Naive thymus-derived CD4-positive, alpha-beta T cell (primary cell): Measurements from ENCODE around the gene MRPL21. TPM values are rescaled to one million over a fixed set of nuclear protein-coding genes. Genes with fewer than 3 reads are reported as not detected.

Source experiments
- ATAC-seq: fragments of 150-1000 bp; cut with Tn5 transposase; 2 replicates; pipeline ENCODE4 v1.10.0; 2021; ENCODE audit warnings: mild to moderate bottlenecking, moderate library complexity
- CTCF ChIA-PET: fragments of 350-600 bp; sonication (Branson Sonifier 250); formaldehyde crosslinking; loops from one replicate; lab custom pipeline; 2021; ENCODE audit warnings: antibody characterized with exemption; lab: Charles Lee
- POLR2A ChIA-PET: fragments of 350-600 bp; sonication (Branson Sonifier 250); formaldehyde crosslinking; loops from one replicate; lab custom pipeline; 2021; ENCODE audit warnings: antibody characterized with exemption, inconsistent platforms; lab: Charles Lee
- DNase-seq, 9 donors: peaks; one replicate each; pipeline versions ENCODE4 v3.0.0 to v3.0.0-alpha.2; 2020 to 2022; ENCODE audit warnings: mixed read lengths in 1 of 9
- H3K27ac ChIP-seq: one replicate; pipeline ENCODE4 v1.7.0; 2013; ENCODE audit warnings: mild to moderate bottlenecking, low read depth, low read length, moderate library complexity
- H3K27me3 ChIP-seq, 2 donors: one replicate each; pipeline ENCODE4 v1.7.0; 2013; ENCODE audit warnings: low read length in 2 of 2, mild to moderate bottlenecking in 2 of 2, moderate library complexity in 2 of 2; ENCODE audit not compliant: control insufficient read depth in 2 of 2, insufficient read depth in 2 of 2
- H3K36me3 ChIP-seq, 3 experiments: 1 replicate in 2 of 3; 2 replicates in 1 of 3; pipeline ENCODE4 v1.7.0; 2013; ENCODE audit warnings: low read length in 3 of 3, mild to moderate bottlenecking in 3 of 3, moderate library complexity in 1 of 3; ENCODE audit not compliant: insufficient read depth in 3 of 3, control insufficient read depth in 2 of 3
- H3K4me1 ChIP-seq, 2 donors: one replicate each; pipeline ENCODE4 v1.7.0; 2013; ENCODE audit warnings: low read length in 2 of 2, mild to moderate bottlenecking in 2 of 2, moderate library complexity in 1 of 2; ENCODE audit not compliant: control insufficient read depth in 2 of 2, insufficient read depth in 2 of 2
- H3K4me3 ChIP-seq: 2 replicates; pipeline ENCODE4 v1.7.0; 2013; ENCODE audit warnings: mild to moderate bottlenecking, low read length
- H3K9me3 ChIP-seq, 3 experiments: 1 replicate in 2 of 3; 2 replicates in 1 of 3; pipeline ENCODE4 v1.7.0; 2013; ENCODE audit warnings: low read length in 3 of 3; ENCODE audit not compliant: control insufficient read depth in 2 of 3
- H3K27ac Mint-ChIP-seq, 9 donors: one replicate each; pipeline ENCODE4 v1.8.0; 2020 to 2022; ENCODE audit warnings: mixed read lengths in 9 of 9, mild to moderate bottlenecking in 8 of 9, moderate library complexity in 5 of 9, inconsistent platforms in 2 of 9
- H3K27me3 Mint-ChIP-seq, 5 donors: one replicate each; pipeline ENCODE4 v1.8.0; 2021 to 2022; ENCODE audit warnings: mixed read lengths in 5 of 5, mild to moderate bottlenecking in 1 of 5
- H3K36me3 Mint-ChIP-seq, 5 donors: one replicate each; pipeline ENCODE4 v1.8.0; 2020 to 2022; ENCODE audit warnings: mixed read lengths in 5 of 5, mild to moderate bottlenecking in 3 of 5, inconsistent platforms in 1 of 5
- H3K4me1 Mint-ChIP-seq, 7 donors: one replicate each; pipeline ENCODE4 v1.8.0; 2020 to 2022; ENCODE audit warnings: mixed read lengths in 7 of 7, mild to moderate bottlenecking in 3 of 7, inconsistent platforms in 1 of 7
- H3K4me3 Mint-ChIP-seq, 10 donors: one replicate each; pipeline ENCODE4 v1.8.0; 2020 to 2022; ENCODE audit warnings: mild to moderate bottlenecking in 10 of 10, mixed read lengths in 10 of 10, moderate library complexity in 6 of 10, inconsistent platforms in 2 of 10
- H3K9me3 Mint-ChIP-seq, 11 donors: one replicate each; pipeline ENCODE4 v1.8.0; 2020 to 2022; ENCODE audit warnings: mixed read lengths in 11 of 11, mild to moderate bottlenecking in 4 of 11, inconsistent platforms in 1 of 11, moderate library complexity in 1 of 11
- intact Hi-C, 2 donors: fragments of 100-400 bp; cut with micrococcal nuclease; formaldehyde crosslinking; loops; one replicate each; pipeline ENCODE4 v1.15.1; 2023
- polyA plus RNA-seq, 2 donors: library from polyadenylated mRNA; unstranded; fragments of 300-500 nt; fragmentation: Illumina TruSeq; gene quantifications; one replicate each; pipeline ENCODE4 v1.2.3, GENCODE V29; 2021
- total RNA-seq, 6 experiments: library from RNA in 5 of 6; stranded (reverse) in 5 of 6; gene quantifications; 1 replicate in 5 of 6; 2 replicates in 1 of 6; pipeline ENCODE4 v1.2.3 and lab custom pipeline; 2021 to 2026

Gene MRPL21
- total and polyA plus RNA-seq, 7 experiments from 2014 or later: 29.6 to 133 (median 48.4) TPM

DNA sequence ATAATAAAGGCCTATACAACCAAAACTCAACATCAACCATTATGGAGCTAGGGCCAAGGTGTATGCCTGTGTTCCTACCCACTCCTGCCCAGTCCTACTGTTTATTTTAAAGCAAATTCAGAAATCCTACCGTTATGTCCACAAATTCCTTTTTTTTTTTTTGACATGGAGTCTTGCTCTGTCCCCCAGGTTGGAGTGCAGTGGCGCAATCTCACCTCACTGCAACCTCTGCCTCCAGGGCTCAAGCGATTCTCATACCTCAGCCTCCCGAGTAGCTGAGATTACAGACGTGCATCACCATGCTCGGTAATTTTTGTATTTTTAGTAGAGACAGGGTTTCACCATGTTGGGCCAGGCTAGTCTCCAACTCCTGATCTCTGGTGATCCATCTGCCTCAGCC lies 58.8 kb downstream of the MRPL21 start:
- Histone ChIP-seq H3K27ac (no peak overlapping the region), H3K4me3 (no peak overlapping the region), H3K9me3 (no peaks in the 10 kb centered on the region), H3K36me3 (no peaks in the 10 kb centered on the region), H3K4me1 (peaks cover 13 to 18% of the 10 kb centered on the region in 2 donors), H3K27me3 (no peaks in the 10 kb centered on the region)
- CTCF ChIA-PET: interaction anchor here (0.7 to 4.9 kb wide), 8 partner anchors 14 to 261 kb away, joined by 3 to 49 read pairs (median 6); no protein-coding TSS in a partner anchor
- Mint-ChIP-seq H3K27ac (peak overlapping the region in 2 of 9 donors; percentile 9 to 81), H3K4me1 (peaks cover 5 to 27% (median 18%) of the 10 kb centered on the region in 7 donors), H3K9me3 (no peaks in the 10 kb centered on the region), H3K27me3 (peaks cover 0 to 30% (median 0%) of the 10 kb centered on the region in 5 donors), H3K36me3 (no peaks in the 10 kb centered on the region), H3K4me3 (peak overlapping the region in 6 of 10 donors; percentile 39 to 99 (median 92))
- intact Hi-C loops: loop anchor here (1.0 to 10.0 kb wide), 8 partner anchors 46 to 800 kb away; partner anchors contain the start of genes CCND1 (in 2 of the 2), PPP6R3 (in 1 of the 2) and TPCN2 (in 1 of the 2)
- DNase-seq (no peak), ATAC-seq (no peak)
- POLR2A ChIA-PET: interaction anchor here (3.9 kb wide), 1 partner anchor 14 kb away, joined by 33 read pairs; no protein-coding TSS in a partner anchor

DNA sequence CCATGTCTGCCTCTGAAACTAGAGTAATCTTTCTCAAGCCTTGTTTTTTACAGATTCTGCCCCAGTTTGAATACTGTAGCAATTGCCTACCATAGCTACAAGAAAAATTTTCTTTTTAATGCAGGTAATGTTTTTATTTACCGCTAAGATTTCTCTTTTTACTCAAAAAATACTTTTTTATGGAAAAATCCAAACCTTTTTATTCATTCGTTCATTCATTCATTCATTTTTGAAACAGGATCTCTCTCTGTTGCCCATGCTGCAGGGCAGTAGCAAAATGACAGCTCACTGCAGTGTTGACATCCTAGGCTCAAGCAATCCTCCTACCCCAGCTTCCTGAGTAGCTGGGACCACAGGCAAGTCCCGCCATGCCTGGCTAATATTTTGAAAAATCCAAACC lies 59.3 kb downstream of the MRPL21 start:
- ATAC-seq (no peak), DNase-seq (no peak)
- ChIA-PET CTCF (interaction anchor here (0.5 to 4.9 kb wide), 9 partner anchors 11 to 47 kb away, joined by 3 to 49 read pairs (median 6); no protein-coding TSS in a partner anchor), POLR2A (interaction anchor here (3.0 to 3.9 kb wide), 2 partner anchors 14 to 19 kb away, joined by 12 to 33 read pairs; no protein-coding TSS in a partner anchor)
- H3K27ac Mint-ChIP-seq: peak overlapping the region in 7 of 9 donors; percentile 8 to 89 (median 81)
- H3K36me3 ChIP-seq: no peaks in the 10 kb centered on the region
- peaks cover 13 to 22% of the 10 kb centered on the region in 2 donors for H3K4me1 ChIP-seq
- no peaks in the 10 kb centered on the region for H3K36me3 Mint-ChIP-seq
- H3K4me3 ChIP-seq: peak overlapping the region; percentile 78
- H3K9me3 ChIP-seq: no peaks in the 10 kb centered on the region
- no peaks in the 10 kb centered on the region for H3K27me3 ChIP-seq
- peaks cover 0 to 30% (median 0%) of the 10 kb centered on the region in 5 donors for H3K27me3 Mint-ChIP-seq
- H3K4me1 Mint-ChIP-seq: peaks cover 5 to 32% (median 22%) of the 10 kb centered on the region in 7 donors
- peak overlapping the region; percentile 89 to 99 (median 94) for H3K4me3 Mint-ChIP-seq
- no peaks in the 10 kb centered on the region for H3K9me3 Mint-ChIP-seq
- intact Hi-C loops: loop anchor here (1.0 to 10.0 kb wide), 8 partner anchors 46 to 800 kb away; partner anchors contain the start of genes CCND1 (in 2 of the 2), PPP6R3 (in 1 of the 2) and TPCN2 (in 1 of the 2)
- H3K27ac ChIP-seq: no peak overlapping the region

DNA sequence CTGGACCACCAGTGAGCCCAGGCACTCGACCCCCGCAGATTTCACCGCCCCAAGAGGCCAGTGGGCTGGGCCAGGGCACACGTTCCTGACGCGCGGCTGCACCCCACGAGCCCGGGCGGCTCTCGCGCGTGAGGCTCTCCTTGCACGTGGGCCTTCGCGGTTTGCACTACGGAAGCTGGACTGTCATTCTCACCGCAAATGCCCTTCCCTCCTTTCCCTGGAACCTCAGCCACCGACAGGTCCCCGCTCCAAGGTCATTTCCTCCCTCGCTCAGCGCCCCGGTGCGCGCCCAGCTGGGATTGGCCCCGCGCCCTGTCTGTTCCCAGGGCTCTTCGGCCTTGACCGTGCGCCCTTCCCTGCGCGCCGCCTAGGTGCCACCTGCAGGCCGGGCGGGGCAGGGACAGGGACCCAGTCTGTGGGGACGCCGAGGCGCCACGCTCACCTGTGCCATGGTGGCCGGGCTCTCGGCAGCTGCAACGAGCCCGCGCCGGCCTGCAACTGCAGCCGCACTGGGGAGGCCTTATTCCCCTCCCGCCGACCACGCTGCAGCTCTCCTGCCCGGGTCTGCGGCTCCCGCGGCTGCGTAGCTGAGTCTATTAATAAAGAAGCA lies 59.8 kb downstream of the MRPL21 start:
- CTCF ChIA-PET: interaction anchor here (0.5 to 4.9 kb wide), 13 partner anchors 8 to 293 kb away, joined by 3 to 49 read pairs (median 4); no protein-coding TSS in a partner anchor
- intact Hi-C loops: loop anchor here (1.0 to 10.0 kb wide), 10 partner anchors 19 to 801 kb away; partner anchors contain the start of genes CCND1 (in 2 of the 2), IGHMBP2 (in 1 of the 2), MRPL21 (in 1 of the 2) and PPP6R3 (in 1 of the 2)

DNA sequence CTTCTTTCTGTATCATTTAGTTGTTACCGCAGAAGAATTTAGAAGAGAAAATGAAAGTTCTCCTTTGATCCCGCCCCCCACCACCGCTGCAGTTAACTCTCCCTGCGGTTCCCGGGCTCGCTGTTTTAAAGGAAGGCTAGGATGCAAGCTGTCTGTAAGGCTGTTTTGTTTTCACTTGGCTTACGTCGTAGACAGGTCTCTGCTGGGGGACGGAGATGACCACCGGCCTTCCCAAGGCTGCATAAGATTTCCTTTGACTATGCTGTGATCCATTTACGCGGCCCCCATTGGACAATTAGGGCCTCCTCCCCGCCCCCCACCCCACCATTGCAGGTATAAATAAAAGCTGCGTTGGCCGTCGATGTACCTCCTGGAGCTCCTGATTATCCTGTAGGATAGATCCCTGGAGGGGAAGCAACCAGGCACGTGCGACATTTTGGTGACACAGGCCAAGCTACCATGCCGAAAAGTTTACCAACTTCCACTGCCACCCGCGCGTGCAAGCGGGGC lies 60.5 kb downstream of the MRPL21 start:
- Mint-ChIP-seq H3K4me1 (peaks cover 7 to 42% (median 29%) of the 10 kb centered on the region in 7 donors), H3K36me3 (no peaks in the 10 kb centered on the region), H3K27me3 (peaks cover 0 to 28% (median 0%) of the 10 kb centered on the region in 5 donors), H3K4me3 (peak overlapping the region; percentile 89 to 99 (median 94)), H3K9me3 (no peaks in the 10 kb centered on the region), H3K27ac (peak overlapping the region; percentile 76 to 90 (median 85))
- Histone ChIP-seq H3K36me3 (no peaks in the 10 kb centered on the region), H3K4me1 (peaks cover 22 to 29% of the 10 kb centered on the region in 2 donors), H3K27ac (peak overlapping the region; percentile 63), H3K27me3 (no peaks in the 10 kb centered on the region), H3K4me3 (peak overlapping the region; percentile 78), H3K9me3 (no peaks in the 10 kb centered on the region)
- ATAC-seq (no peak), DNase-seq (peak in 8 of 9 donors; percentile 44 to 75 (median 56))
- POLR2A ChIA-PET: interaction anchor here (0.6 to 3.9 kb wide), 8 partner anchors 13 to 600 kb away, joined by 3 to 33 read pairs (median 4); partner anchors contain the start of genes IGHMBP2 and MRPL21
- intact Hi-C loops: loop anchor here (1.0 to 10.0 kb wide), 8 partner anchors 18 to 802 kb away; partner anchors contain the start of genes CCND1 (in 2 of the 2), IGHMBP2 (in 1 of the 2), MRPL21 (in 1 of the 2) and PPP6R3 (in 1 of the 2)
- CTCF ChIA-PET: interaction anchor here (0.6 to 4.9 kb wide), 9 partner anchors 9 to 292 kb away, joined by 3 to 49 read pairs (median 4); no protein-coding TSS in a partner anchor

More for the DNA sequence above, 59.8 kb downstream of the MRPL21 start:
- no peaks in the 10 kb centered on the region for H3K9me3 ChIP-seq
- H3K4me3 ChIP-seq: peak overlapping the region; percentile 78
- Mint-ChIP-seq H3K9me3 (no peaks in the 10 kb centered on the region), H3K36me3 (no peaks in the 10 kb centered on the region), H3K4me1 (peaks cover 5 to 37% (median 27%) of the 10 kb centered on the region in 7 donors), H3K4me3 (peak overlapping the region; percentile 89 to 99 (median 94)), H3K27me3 (peaks cover 0 to 30% (median 0%) of the 10 kb centered on the region in 5 donors), H3K27ac (peak overlapping the region; percentile 67 to 89 (median 84))
- H3K4me1 ChIP-seq: peaks cover 15 to 23% of the 10 kb centered on the region in 2 donors
- no peaks in the 10 kb centered on the region for H3K36me3 ChIP-seq
- peak; percentile 60 for ATAC-seq
- POLR2A ChIA-PET: interaction anchor here (0.8 to 3.9 kb wide), 4 partner anchors 13 to 103 kb away, joined by 3 to 33 read pairs (median 8); partner anchors contain the start of genes IGHMBP2 and MRPL21
- H3K27ac ChIP-seq: peak overlapping the region; percentile 63
- peak; percentile 49 to 77 (median 60) for DNase-seq
- H3K27me3 ChIP-seq: no peaks in the 10 kb centered on the region

DNA sequence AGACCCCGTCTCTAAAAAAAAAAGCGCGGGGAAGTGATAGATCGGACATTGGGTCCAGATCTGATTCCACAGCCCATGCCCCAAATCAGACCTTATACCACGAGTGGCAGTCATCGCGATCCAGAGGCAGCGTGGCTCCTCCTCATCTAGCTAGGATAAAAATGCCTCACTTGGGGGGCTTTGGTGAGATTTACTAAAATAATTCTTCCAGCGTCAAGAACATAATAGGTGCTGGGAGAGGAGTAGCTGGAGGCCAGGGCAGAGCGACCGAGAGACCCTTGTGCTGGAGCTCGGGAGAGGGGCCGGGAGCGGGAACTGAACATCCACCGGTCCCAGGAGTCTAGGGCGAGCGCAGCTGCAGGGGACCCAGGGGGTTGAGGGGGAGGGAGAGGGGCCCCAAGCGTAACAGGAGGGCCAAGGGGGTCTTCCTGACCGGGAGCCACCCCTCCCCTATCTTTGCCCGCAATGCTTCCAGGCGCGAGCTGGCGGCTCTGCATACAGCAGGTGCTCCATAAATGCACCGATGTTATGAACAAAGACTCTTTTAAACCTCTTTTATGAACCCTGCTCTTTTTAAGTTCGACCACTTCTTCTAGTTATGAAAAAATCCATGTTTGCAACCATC lies 61.1 kb downstream of the MRPL21 start:
- Histone ChIP-seq H3K36me3 (no peaks in the 10 kb centered on the region), H3K4me3 (peak overlapping the region; percentile 78), H3K27me3 (no peaks in the 10 kb centered on the region), H3K9me3 (no peaks in the 10 kb centered on the region), H3K27ac (peak overlapping the region; percentile 63), H3K4me1 (peaks cover 27 to 35% of the 10 kb centered on the region in 2 donors)
- Mint-ChIP-seq H3K27ac (peak overlapping the region; percentile 76 to 90 (median 87)), H3K36me3 (no peaks in the 10 kb centered on the region), H3K4me1 (peaks cover 13 to 48% (median 34%) of the 10 kb centered on the region in 7 donors), H3K27me3 (peaks cover 0 to 23% (median 0%) of the 10 kb centered on the region in 5 donors), H3K9me3 (no peaks in the 10 kb centered on the region), H3K4me3 (peak overlapping the region; percentile 89 to 99 (median 94))
- intact Hi-C loops: loop anchor here (1.0 to 10.0 kb wide), 8 partner anchors 17 to 802 kb away; partner anchors contain the start of genes CCND1 (in 2 of the 2), IGHMBP2 (in 1 of the 2), MRPL21 (in 1 of the 2) and PPP6R3 (in 1 of the 2)
- CTCF ChIA-PET: interaction anchor here (0.8 to 4.9 kb wide), 7 partner anchors 10 to 292 kb away, joined by 3 to 49 read pairs (median 4); no protein-coding TSS in a partner anchor
- no peak for ATAC-seq
- POLR2A ChIA-PET: interaction anchor here (0.6 to 3.9 kb wide), 8 partner anchors 12 to 601 kb away, joined by 3 to 33 read pairs (median 4); partner anchors contain the start of genes IGHMBP2 and MRPL21
- peak in 1 of 9 donors; percentile 3 for DNase-seq
